Stomach (tissue), 9 donors: ENCODE measurements around the gene PCDH15. TPM values are rescaled to one million over a fixed set of nuclear protein-coding genes. Genes with fewer than 3 reads are reported as not detected.

ENCODE experiments used
- DNase-seq, 2 donors: peaks; one replicate each; pipeline versions ENCODE4 v3.0.0 to v3.0.0-alpha.2; 2013 to 2019
- H3K27ac ChIP-seq, 5 donors: fragments of 200-600 bp in 4 of 5; sonication (generic) in 4 of 5; one replicate each; pipeline ENCODE4 v1.5.1; 2013 to 2019; ENCODE audit warnings: mild to moderate bottlenecking in 1 of 5, moderate library complexity in 1 of 5
- H3K27me3 ChIP-seq, 3 donors: fragments of 200-600 bp; sonication (generic); one replicate each; pipeline ENCODE4 v1.5.1; 2017 to 2019; ENCODE audit warnings: mixed run types in 1 of 3
- H3K36me3 ChIP-seq, 4 donors: fragments of 200-600 bp; sonication (generic); 1 replicate in 3 of 4; 2 replicates in 1 of 4; pipeline ENCODE4 v1.5.1; 2016 to 2019
- H3K4me1 ChIP-seq, 4 donors: fragments of 200-600 bp; sonication (generic); one replicate each; pipeline ENCODE4 v1.5.1; 2016 to 2019
- H3K4me3 ChIP-seq, 4 donors: fragments of 200-600 bp; sonication (generic) in 3 of 4; one replicate each; pipeline ENCODE4 v1.5.1; 2016 to 2019; ENCODE audit warnings: mild to moderate bottlenecking in 1 of 4
- H3K9me3 ChIP-seq, 4 donors: fragments of 200-600 bp; sonication (generic); one replicate each; pipeline ENCODE4 v1.5.1; 2016 to 2019
- EP300 ChIP-seq: sonication (generic); formaldehyde crosslinking; IDR thresholded peaks from one replicate; pipeline ENCODE4 v1.6.1; 2017; ENCODE audit warnings: antibody characterized with exemption
- POLR2A ChIP-seq, 4 donors: fragments of 450-650 bp; IDR thresholded peaks; one replicate each; pipeline ENCODE4 v1.6.1; 2016; ENCODE audit warnings: antibody characterized with exemption in 4 of 4, control low read depth in 2 of 4, mild to moderate bottlenecking in 1 of 4, moderate library complexity in 1 of 4
- POLR2AphosphoS5 ChIP-seq, 3 donors: sonication (generic); formaldehyde crosslinking; IDR thresholded peaks; one replicate each; pipeline ENCODE4 v1.6.1; 2016; ENCODE audit warnings: antibody characterized with exemption in 3 of 3
- WGBS, 5 donors: extraction: QIAGEN DNeasy Blood & Tissue Kit in 3 of 5; methylation state at CpG; one replicate each; pipeline versions ENCODE4 v1.1.5 to v1.1.7; 2013 to 2018; 5-methylcytosine and 5-hydroxymethylcytosine counted together
- intact Hi-C: fragments of 100-400 bp; cut with DNase I; formaldehyde crosslinking; loops from one replicate; pipeline ENCODE4 v1.15.1; 2023; ENCODE audit warnings: low total_unique reads
- polyA plus RNA-seq, 3 donors: library from polyadenylated mRNA; stranded (reverse); fragments of 200-250 nt; gene quantifications; one replicate each; pipeline ENCODE4 v1.2.3, GENCODE V29; 2013
- total RNA-seq, 5 donors: library from RNA; depleted of rRNA; stranded (reverse); fragments of >200 nt; gene quantifications; one replicate each; pipeline versions ENCODE4 v1.1.0 to v1.2.3, GENCODE V29; 2014 to 2016
- TF ChIP-seq, protein P1 (sequence below), 7 experiments: fragments of 450-650 bp in 4 of 7; fragments of 200-600 bp in 3 of 7; sonication (generic) in 3 of 7; IDR thresholded peaks; one replicate each; pipeline ENCODE4 v1.5.1; 2016 to 2019; ENCODE audit warnings: antibody characterized with exemption in 7 of 7, control low read depth in 2 of 7, mild to moderate bottlenecking in 1 of 7
- donor health status: healthy with polysubstance abuse.
- donor health status: Bipolar disorder and iron deficiency.
- donor health status: healthy.

Gene PCDH15
- total and polyA plus RNA-seq, 8 donors, result 3.7 TPM; not detected in 7

DNA sequence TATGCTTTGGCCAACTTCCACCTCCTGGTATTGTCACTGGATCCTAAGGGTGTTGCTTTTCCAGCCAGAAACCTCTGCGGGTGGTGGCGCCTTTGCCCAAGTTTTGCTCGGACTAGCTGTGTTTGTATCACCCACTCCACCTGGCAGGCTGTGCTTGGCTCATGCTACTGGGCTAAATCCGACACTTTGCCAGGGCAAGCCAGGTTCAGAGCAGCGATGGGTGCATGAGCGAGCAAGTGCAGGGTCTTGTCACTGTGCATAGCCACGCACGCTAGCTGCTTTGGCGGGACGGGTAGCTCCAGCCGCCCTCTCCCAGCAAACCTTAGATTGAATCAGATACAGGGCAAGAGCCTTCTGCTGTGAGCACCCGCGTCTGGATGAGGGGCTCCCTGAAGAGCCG is 737.5 kb downstream of the PCDH15 start:
- H3K4me1 ChIP-seq, result no peaks in the 10 kb centered on the region
- WGBS, 5 donors, result 85 to 95% (median 90%) methylated on average over 9 to 14 of the region's 14 CpGs
- no peak overlapping the region for H3K4me3 ChIP-seq
- peaks cover 0 to 8% (median 0%) of the 10 kb centered on the region in 4 donors for H3K9me3 ChIP-seq
- intact Hi-C loops, result no loop called here
- DNase-seq, result no peak
- H3K27me3 ChIP-seq, result no peaks in the 10 kb centered on the region
- no peak overlapping the region for H3K27ac ChIP-seq
- no peaks in the 10 kb centered on the region for H3K36me3 ChIP-seq
- TF ChIP-seq, protein P1, sequence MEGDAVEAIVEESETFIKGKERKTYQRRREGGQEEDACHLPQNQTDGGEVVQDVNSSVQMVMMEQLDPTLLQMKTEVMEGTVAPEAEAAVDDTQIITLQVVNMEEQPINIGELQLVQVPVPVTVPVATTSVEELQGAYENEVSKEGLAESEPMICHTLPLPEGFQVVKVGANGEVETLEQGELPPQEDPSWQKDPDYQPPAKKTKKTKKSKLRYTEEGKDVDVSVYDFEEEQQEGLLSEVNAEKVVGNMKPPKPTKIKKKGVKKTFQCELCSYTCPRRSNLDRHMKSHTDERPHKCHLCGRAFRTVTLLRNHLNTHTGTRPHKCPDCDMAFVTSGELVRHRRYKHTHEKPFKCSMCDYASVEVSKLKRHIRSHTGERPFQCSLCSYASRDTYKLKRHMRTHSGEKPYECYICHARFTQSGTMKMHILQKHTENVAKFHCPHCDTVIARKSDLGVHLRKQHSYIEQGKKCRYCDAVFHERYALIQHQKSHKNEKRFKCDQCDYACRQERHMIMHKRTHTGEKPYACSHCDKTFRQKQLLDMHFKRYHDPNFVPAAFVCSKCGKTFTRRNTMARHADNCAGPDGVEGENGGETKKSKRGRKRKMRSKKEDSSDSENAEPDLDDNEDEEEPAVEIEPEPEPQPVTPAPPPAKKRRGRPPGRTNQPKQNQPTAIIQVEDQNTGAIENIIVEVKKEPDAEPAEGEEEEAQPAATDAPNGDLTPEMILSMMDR (IDR thresholded peaks at IDR 0.05), result no peak
- TF ChIP-seq POLR2AphosphoS5 (IDR thresholded peaks at IDR 0.05), result no peak
- no peak for TF ChIP-seq POLR2A (IDR thresholded peaks at IDR 0.05)
- TF ChIP-seq EP300, result no peak

DNA sequence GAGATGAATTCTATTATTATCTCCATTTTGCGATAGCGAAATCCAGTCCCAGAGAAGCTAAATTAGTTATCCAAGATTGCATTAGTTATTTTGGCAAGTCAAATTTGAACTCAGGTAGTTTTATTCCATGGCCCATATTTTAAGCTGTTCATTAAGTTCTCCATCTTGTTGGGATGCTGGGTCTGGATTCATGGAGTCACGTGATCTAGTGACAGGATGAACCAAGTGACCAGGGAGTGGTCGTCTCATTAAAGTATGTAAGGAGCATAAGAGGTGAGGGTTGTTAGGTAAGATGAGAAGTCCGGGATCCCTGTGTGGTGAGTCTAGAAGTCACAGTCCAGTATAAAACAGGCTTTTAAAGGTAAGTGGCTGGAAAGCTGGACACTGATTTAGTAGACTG is 740.5 kb downstream of the PCDH15 start:
- 86 to 93% (median 90%) methylated on average over 5 of the region's 5 CpGs for WGBS, 5 donors
- no peak overlapping the region for H3K4me3 ChIP-seq
- no peak for TF ChIP-seq POLR2AphosphoS5 (IDR thresholded peaks at IDR 0.05)
- TF ChIP-seq POLR2A (IDR thresholded peaks at IDR 0.05), result no peak
- TF ChIP-seq EP300, result no peak
- TF ChIP-seq, protein P1 (IDR thresholded peaks at IDR 0.05), result no peak
- DNase-seq, result no peak
- no peaks in the 10 kb centered on the region for H3K27me3 ChIP-seq
- no peaks in the 10 kb centered on the region for H3K36me3 ChIP-seq
- peaks cover 0 to 22% (median 13%) of the 10 kb centered on the region in 4 donors for H3K9me3 ChIP-seq
- intact Hi-C loops, result no loop called here
- H3K4me1 ChIP-seq, result no peaks in the 10 kb centered on the region
- no peak overlapping the region for H3K27ac ChIP-seq

GRCh38 chr10:54057357-54057756 is 743.7 kb downstream of the PCDH15 start:
- TF ChIP-seq, protein P1 (IDR thresholded peaks at IDR 0.05), result no peak
- TF ChIP-seq EP300 (no peak), POLR2A (IDR thresholded peaks at IDR 0.05) (no peak), POLR2AphosphoS5 (IDR thresholded peaks at IDR 0.05) (no peak)
- Histone ChIP-seq H3K4me1 (no peaks in the 10 kb centered on the region), H3K36me3 (no peaks in the 10 kb centered on the region), H3K27me3 (no peaks in the 10 kb centered on the region), H3K27ac (no peak overlapping the region), H3K4me3 (no peak overlapping the region), H3K9me3 (peaks cover 0 to 14% (median 13%) of the 10 kb centered on the region in 4 donors)
- intact Hi-C loops, result no loop called here
- no peak for DNase-seq
- 62 to 90% (median 79%) methylated on average over 2 of the region's 2 CpGs for WGBS, 5 donors

- no peak for TF ChIP-seq POLR2AphosphoS5 (IDR thresholded peaks at IDR 0.05)
- TF ChIP-seq EP300, result no peak
- TF ChIP-seq, protein P1 (IDR thresholded peaks at IDR 0.05), result no peak
- no peak for TF ChIP-seq POLR2A (IDR thresholded peaks at IDR 0.05)
- DNase-seq, result no peak
- Histone ChIP-seq H3K27ac (no peak overlapping the region), H3K4me3 (no peak overlapping the region), H3K36me3 (no peaks in the 10 kb centered on the region), H3K4me1 (no peaks in the 10 kb centered on the region), H3K9me3 (no peaks in the 10 kb centered on the region), H3K27me3 (no peaks in the 10 kb centered on the region)
- WGBS, 5 donors, result 86 to 91% (median 87%) methylated on average over 5 of the region's 5 CpGs
- intact Hi-C loops, result no loop called here
Measured at GRCh38 chr10:54026340-54026739, 774.7 kb downstream of the PCDH15 start.
